HEK293 (cell line): ENCODE measurements around the gene IL34.

Source experiments
- CTCF ChIA-PET: fragments of 350-600 bp; formaldehyde crosslinking; extraction: SDS; loops from one replicate; lab custom pipeline; 2021; ENCODE audit warnings: antibody characterized with exemption; lab: Yijun Ruan, JAX
- POLR2A ChIA-PET: fragments of 300-600 bp; formaldehyde crosslinking; extraction: SDS; loops from one replicate; lab custom pipeline; 2020; ENCODE audit warnings: antibody characterized with exemption, inconsistent platforms; lab: Yijun Ruan, JAX
- H3K27ac ChIP-seq: fragments of 200-500 bp; sonication (Bioruptor generic); 2 replicates; pipeline ENCODE4 v1.5.1; 2014; ENCODE audit warnings: low read depth, low read length, control low read depth, inconsistent platforms; ENCODE audit errors: extremely low read depth
- H3K36me3 ChIP-seq, 2 experiments: fragments of 200-500 bp in 1 of 2; sonication (Bioruptor generic) in 1 of 2; 1 replicate in 1 of 2; 2 replicates in 1 of 2; pipeline ENCODE4 v1.5.1; 2014 to 2017; ENCODE audit warnings: inconsistent platforms in 2 of 2, low read length in 2 of 2; ENCODE audit not compliant: control insufficient read depth in 2 of 2, insufficient read depth in 1 of 2
- H3K4me1 ChIP-seq: fragments of 200-500 bp; sonication (Bioruptor generic); 2 replicates; pipeline ENCODE4 v1.5.1; 2014; ENCODE audit warnings: mild to moderate bottlenecking, low read length, inconsistent platforms; ENCODE audit not compliant: control insufficient read depth, insufficient read depth
- H3K4me3 ChIP-seq: 2 replicates; pipeline ENCODE4 v1.5.1; 2011; ENCODE audit warnings: low read depth, mild to moderate bottlenecking, control low read depth, low read length, moderate library complexity
- H3K9me3 ChIP-seq: fragments of 200-500 bp; sonication (Bioruptor generic); 2 replicates; pipeline ENCODE4 v1.5.1; 2014; ENCODE audit warnings: low read depth, low read length, inconsistent platforms; ENCODE audit not compliant: control insufficient read depth, insufficient read depth
- CTCF ChIP-seq: fragments of 450-650 bp; formaldehyde crosslinking; IDR thresholded peaks from 2 replicates; pipeline ENCODE4 v1.5.1; 2016; ENCODE audit warnings: missing biosample characterization, missing genetic modification characterization
- FEZF1 ChIP-seq: fragments of 450-650 bp; formaldehyde crosslinking; IDR thresholded peaks from 2 replicates; pipeline ENCODE4 v1.5.1; 2016; ENCODE audit warnings: missing biosample characterization, missing genetic modification characterization
- GLIS1 ChIP-seq: fragments of 450-650 bp; formaldehyde crosslinking; IDR thresholded peaks from 2 replicates; pipeline ENCODE4 v1.5.1; 2016; ENCODE audit warnings: missing biosample characterization, missing genetic modification characterization
- HOXD13 ChIP-seq: sonication (generic); formaldehyde crosslinking; IDR thresholded peaks from 2 replicates; pipeline ENCODE4 v1.8.0; 2022; ENCODE audit warnings: missing genetic modification reagents, borderline replicate concordance
- KLF8 ChIP-seq: fragments of 450-650 bp; formaldehyde crosslinking; IDR thresholded peaks from 2 replicates; pipeline ENCODE4 v1.5.1; 2016; ENCODE audit warnings: missing biosample characterization, missing genetic modification characterization
- KLF9 ChIP-seq: fragments of 450-650 bp; formaldehyde crosslinking; IDR thresholded peaks from 2 replicates; pipeline ENCODE4 v1.5.1; 2016; ENCODE audit warnings: missing biosample characterization, missing genetic modification characterization, low read depth
- PRDM2 ChIP-seq: fragments of 450-650 bp; formaldehyde crosslinking; IDR thresholded peaks from 2 replicates; pipeline ENCODE4 v1.5.1; 2016; ENCODE audit warnings: missing biosample characterization, missing genetic modification characterization, borderline replicate concordance
- SP3 ChIP-seq: fragments of 450-650 bp; formaldehyde crosslinking; IDR thresholded peaks from 2 replicates; pipeline ENCODE4 v1.5.1; 2016; ENCODE audit warnings: missing biosample characterization, missing genetic modification characterization
- SP7 ChIP-seq: fragments of 450-650 bp; formaldehyde crosslinking; IDR thresholded peaks from 2 replicates; pipeline ENCODE4 v1.5.1; 2016; ENCODE audit warnings: missing biosample characterization, missing genetic modification characterization
- YY2 ChIP-seq: fragments of 450-650 bp; formaldehyde crosslinking; IDR thresholded peaks from 2 replicates; pipeline ENCODE4 v1.5.1; 2016; ENCODE audit warnings: missing biosample characterization, missing genetic modification characterization
- ZBTB17 ChIP-seq: fragments of 450-650 bp; formaldehyde crosslinking; IDR thresholded peaks from 2 replicates; pipeline ENCODE4 v1.5.1; 2016; ENCODE audit warnings: missing biosample characterization, missing genetic modification characterization
- ZNF10 ChIP-seq: fragments of 450-650 bp; formaldehyde crosslinking; IDR thresholded peaks from 2 replicates; pipeline ENCODE4 v1.5.1; 2017; ENCODE audit warnings: missing biosample characterization, missing genetic modification characterization
- ZNF2 ChIP-seq: fragments of 450-650 bp; formaldehyde crosslinking; IDR thresholded peaks from 2 replicates; pipeline ENCODE4 v1.5.1; 2016; ENCODE audit warnings: missing biosample characterization, missing genetic modification characterization
- ZNF335 ChIP-seq: fragments of 450-650 bp; formaldehyde crosslinking; conservative IDR thresholded peaks from 2 replicates; pipeline ENCODE4 v1.5.1; 2016; ENCODE audit warnings: missing biosample characterization, missing genetic modification characterization
- ZNF341 ChIP-seq: fragments of 450-650 bp; formaldehyde crosslinking; IDR thresholded peaks from 2 replicates; pipeline ENCODE4; 2016; ENCODE audit warnings: low read depth, missing biosample characterization, missing genetic modification characterization
- ZNF366 ChIP-seq: fragments of 450-650 bp; formaldehyde crosslinking; conservative IDR thresholded peaks from 2 replicates; pipeline ENCODE4 v1.5.1; 2016; ENCODE audit warnings: missing biosample characterization, missing genetic modification characterization
- ZNF600 ChIP-seq: fragments of 450-650 bp; formaldehyde crosslinking; IDR thresholded peaks from 2 replicates; pipeline ENCODE4 v1.5.1; 2016; ENCODE audit warnings: missing biosample characterization, missing genetic modification characterization
- ZNF654 ChIP-seq: fragments of 450-650 bp; formaldehyde crosslinking; IDR thresholded peaks from 2 replicates; pipeline ENCODE4 v1.5.1; 2016; ENCODE audit warnings: low read depth, missing biosample characterization, missing genetic modification characterization
- ZNF660 ChIP-seq: fragments of 450-650 bp; IDR thresholded peaks from 2 replicates; pipeline ENCODE4 v1.5.1; 2018; ENCODE audit warnings: missing biosample characterization, mild to moderate bottlenecking, missing genetic modification characterization
- ZNF692 ChIP-seq: fragments of 450-650 bp; formaldehyde crosslinking; IDR thresholded peaks from 2 replicates; pipeline ENCODE4 v1.5.1; 2016; ENCODE audit warnings: missing biosample characterization, missing genetic modification characterization
- ZNF777 ChIP-seq: fragments of 450-650 bp; formaldehyde crosslinking; IDR thresholded peaks from 2 replicates; pipeline ENCODE4 v1.5.1; 2017; ENCODE audit warnings: missing biosample characterization, missing genetic modification characterization, borderline replicate concordance
- ZXDB ChIP-seq: fragments of 450-650 bp; formaldehyde crosslinking; IDR thresholded peaks from 2 replicates; pipeline ENCODE4 v1.5.1; 2016; ENCODE audit warnings: missing biosample characterization, missing genetic modification characterization

The IL34 gene

GRCh38 chr16:70653406-70653805 lies 7.0 kb downstream of the IL34 start:
- Histone ChIP-seq H3K4me1 (no peaks in the 10 kb centered on the region), H3K36me3 (no peaks in the 10 kb centered on the region), H3K9me3 (no peaks in the 10 kb centered on the region), H3K4me3 (no peak overlapping the region), H3K27ac (no peak overlapping the region)
- peak; percentile 6; the same call in 1 of the 2 replicates for TF ChIP-seq ZNF335 (tag by site-specific recombination)
- TF ChIP-seq SP3 (tag by site-specific recombination), result no peak
- CTCF ChIA-PET, result interaction anchor here (0.6 to 4.2 kb wide), 22 partner anchors 9 to 1806 kb away, joined by 3 to 27 read pairs (median 4); no protein-coding TSS in a partner anchor
- POLR2A ChIA-PET, result interaction anchor here (0.6 to 1.0 kb wide), 2 partner anchors 9 to 150 kb away, joined by 3 to 8 read pairs; no protein-coding TSS in a partner anchor

- no peak overlapping the region for H3K27ac ChIP-seq
- no peaks in the 10 kb centered on the region for H3K4me1 ChIP-seq
- ChIA-PET CTCF (interaction anchor here (0.6 to 4.2 kb wide), 30 partner anchors 8 to 885 kb away, joined by 3 to 27 read pairs (median 4); no protein-coding TSS in a partner anchor), POLR2A (interaction anchor here (1.1 kb wide), 1 partner anchor 274 kb away, joined by 3 read pairs; no protein-coding TSS in a partner anchor)
- H3K9me3 ChIP-seq, result no peaks in the 10 kb centered on the region
- no peaks in the 10 kb centered on the region for H3K36me3 ChIP-seq
- no peak overlapping the region; the same call in 1 of the 2 replicates for H3K4me3 ChIP-seq
- TF ChIP-seq FEZF1 (tag by site-specific recombination) (no peak), ZNF600 (tag by site-specific recombination) (peak; percentile 65; the same call in 1 of the 2 replicates), ZNF335 (tag by site-specific recombination) (0 out of 2 replicates have a peak, but pooled peaks have one; percentile 33), HOXD13 (no peak), PRDM2 (tag by site-specific recombination) (no peak), ZXDB (tag by site-specific recombination) (0 out of 2 replicates have a peak, but pooled peaks have one; percentile 9), ZBTB17 (tag by site-specific recombination) (peak; percentile 83), ZNF660 (tag by site-specific recombination) (peak; percentile 82), GLIS1 (tag by site-specific recombination) (peak; percentile 24), SP7 (tag by site-specific recombination) (0 out of 2 replicates have a peak, but pooled peaks have one; percentile 16), KLF8 (0 out of 2 replicates have a peak, but pooled peaks have one; percentile 2), ZNF341 (tag by site-specific recombination) (peak; percentile 19; the same call in 1 of the 2 replicates), CTCF (tag by site-specific recombination) (peak; percentile 93), ZNF2 (tag by site-specific recombination) (peak; percentile 41; the same call in 1 of the 2 replicates), ZNF654 (tag by site-specific recombination) (peak; percentile 96), ZNF366 (tag by site-specific recombination) (0 out of 2 replicates have a peak, but pooled peaks have one; percentile 26), ZNF692 (tag by site-specific recombination) (no peak), YY2 (tag by site-specific recombination) (no peak), ZNF10 (tag by site-specific recombination) (no peak), KLF9 (tag by site-specific recombination) (0 out of 2 replicates have a peak, but pooled peaks have one; percentile 23), ZNF777 (tag by site-specific recombination) (0 out of 2 replicates have a peak, but pooled peaks have one; percentile 11)
Measured at GRCh38 chr16:70653809-70654771, 7.7 kb downstream of the IL34 start.
